ENCODE data around the gene NKPD1. TPM values are rescaled to one million over a fixed set of nuclear protein-coding genes. Genes with fewer than 3 reads are reported as not detected.

The NKPD1 gene
- total and polyA plus RNA-seq, 10 of the 15 experiments (the other 5 are each of a cell fraction or from before 2014, with no cell fraction given): 0.05 to 0.18 (median 0.06) TPM; not detected in 7

DNA sequence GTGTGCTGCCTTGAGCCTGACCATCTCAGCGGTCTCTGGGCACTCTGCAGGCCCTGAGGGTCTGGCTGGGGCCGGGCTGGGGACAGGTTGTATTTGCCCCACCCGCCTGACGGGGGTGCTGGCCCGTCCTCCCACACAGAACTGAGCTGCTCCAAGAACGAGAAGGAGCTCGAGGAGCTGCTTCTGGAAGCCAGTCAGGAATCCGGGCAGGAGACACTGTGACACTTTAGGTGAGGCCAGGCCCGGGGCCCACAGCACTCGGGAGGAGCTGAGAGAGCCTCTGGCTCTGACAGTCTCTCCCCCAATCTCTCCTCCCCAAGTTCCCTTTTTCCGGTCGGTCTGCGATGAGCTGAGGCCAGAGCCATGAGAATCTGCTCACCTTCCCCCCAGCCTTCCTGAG, 14.5 kb downstream of the NKPD1 start:
- H2AFZ ChIP-seq (ENCODE audit: control insufficient read depth, low read depth, low read length): no peak overlapping the region
- no peak overlapping the region for H3K27ac ChIP-seq (ENCODE audit: control insufficient read depth, insufficient read depth)
- peaks cover 0 to 27% of the 10 kb centered on the region in 2 experiments; a peak in 3 of 4 replicates for H3K36me3 ChIP-seq (ENCODE audit: control insufficient read depth in 2 of 2, insufficient read depth in 2 of 2, low read length in 1 of 2)
- H3K4me1 ChIP-seq (ENCODE audit: control insufficient read depth, insufficient read depth, low read length): no peaks in the 10 kb centered on the region
- H3K4me3 ChIP-seq: no peak overlapping the region
- H3K9me3 ChIP-seq (replicated peaks; ENCODE audit: control insufficient read depth, insufficient read depth, low read length): no peaks in the 10 kb centered on the region
- H3K27me3 ChIP-seq (replicated peaks in 1 of 2; ENCODE audit: control insufficient read depth in 2 of 2, insufficient read depth in 2 of 2, low read length in 1 of 2): no peaks in the 10 kb centered on the region
- BruUV-seq (replicated peaks): no TSS peak
- TF ChIP-seq, protein P1, sequence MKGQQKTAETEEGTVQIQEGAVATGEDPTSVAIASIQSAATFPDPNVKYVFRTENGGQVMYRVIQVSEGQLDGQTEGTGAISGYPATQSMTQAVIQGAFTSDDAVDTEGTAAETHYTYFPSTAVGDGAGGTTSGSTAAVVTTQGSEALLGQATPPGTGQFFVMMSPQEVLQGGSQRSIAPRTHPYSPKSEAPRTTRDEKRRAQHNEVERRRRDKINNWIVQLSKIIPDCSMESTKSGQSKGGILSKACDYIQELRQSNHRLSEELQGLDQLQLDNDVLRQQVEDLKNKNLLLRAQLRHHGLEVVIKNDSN (IDR thresholded peaks at IDR 0.05; ENCODE audit: borderline replicate concordance, extremely low read length, insufficient read depth, low read depth, low read length): no peak
- TF ChIP-seq POU2F2 (IDR thresholded peaks at IDR 0.05; ENCODE audit: borderline replicate concordance, low read depth, low read length) (no peak), TCF12 (IDR thresholded peaks at IDR 0.05; ENCODE audit: low read depth, low read length) (no peak), RFX5 (IDR thresholded peaks at IDR 0.05; ENCODE audit: low read depth, low read length) (no peak), FOXK2 (IDR thresholded peaks at IDR 0.05) (no peak), SREBF2 (IDR thresholded peaks at IDR 0.05; ENCODE audit: low read length) (no peak), RBBP5 (conservative IDR thresholded peaks at IDR 0.05) (no peak), NRF1 (conservative IDR thresholded peaks at IDR 0.05; ENCODE audit: low read depth, low read length) (no peak)
- TF ChIP-seq, protein P2, sequence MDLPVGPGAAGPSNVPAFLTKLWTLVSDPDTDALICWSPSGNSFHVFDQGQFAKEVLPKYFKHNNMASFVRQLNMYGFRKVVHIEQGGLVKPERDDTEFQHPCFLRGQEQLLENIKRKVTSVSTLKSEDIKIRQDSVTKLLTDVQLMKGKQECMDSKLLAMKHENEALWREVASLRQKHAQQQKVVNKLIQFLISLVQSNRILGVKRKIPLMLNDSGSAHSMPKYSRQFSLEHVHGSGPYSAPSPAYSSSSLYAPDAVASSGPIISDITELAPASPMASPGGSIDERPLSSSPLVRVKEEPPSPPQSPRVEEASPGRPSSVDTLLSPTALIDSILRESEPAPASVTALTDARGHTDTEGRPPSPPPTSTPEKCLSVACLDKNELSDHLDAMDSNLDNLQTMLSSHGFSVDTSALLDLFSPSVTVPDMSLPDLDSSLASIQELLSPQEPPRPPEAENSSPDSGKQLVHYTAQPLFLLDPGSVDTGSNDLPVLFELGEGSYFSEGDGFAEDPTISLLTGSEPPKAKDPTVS (IDR thresholded peaks at IDR 0.05; ENCODE audit: low read depth, low read length): no peak
- TF ChIP-seq, protein P3, sequence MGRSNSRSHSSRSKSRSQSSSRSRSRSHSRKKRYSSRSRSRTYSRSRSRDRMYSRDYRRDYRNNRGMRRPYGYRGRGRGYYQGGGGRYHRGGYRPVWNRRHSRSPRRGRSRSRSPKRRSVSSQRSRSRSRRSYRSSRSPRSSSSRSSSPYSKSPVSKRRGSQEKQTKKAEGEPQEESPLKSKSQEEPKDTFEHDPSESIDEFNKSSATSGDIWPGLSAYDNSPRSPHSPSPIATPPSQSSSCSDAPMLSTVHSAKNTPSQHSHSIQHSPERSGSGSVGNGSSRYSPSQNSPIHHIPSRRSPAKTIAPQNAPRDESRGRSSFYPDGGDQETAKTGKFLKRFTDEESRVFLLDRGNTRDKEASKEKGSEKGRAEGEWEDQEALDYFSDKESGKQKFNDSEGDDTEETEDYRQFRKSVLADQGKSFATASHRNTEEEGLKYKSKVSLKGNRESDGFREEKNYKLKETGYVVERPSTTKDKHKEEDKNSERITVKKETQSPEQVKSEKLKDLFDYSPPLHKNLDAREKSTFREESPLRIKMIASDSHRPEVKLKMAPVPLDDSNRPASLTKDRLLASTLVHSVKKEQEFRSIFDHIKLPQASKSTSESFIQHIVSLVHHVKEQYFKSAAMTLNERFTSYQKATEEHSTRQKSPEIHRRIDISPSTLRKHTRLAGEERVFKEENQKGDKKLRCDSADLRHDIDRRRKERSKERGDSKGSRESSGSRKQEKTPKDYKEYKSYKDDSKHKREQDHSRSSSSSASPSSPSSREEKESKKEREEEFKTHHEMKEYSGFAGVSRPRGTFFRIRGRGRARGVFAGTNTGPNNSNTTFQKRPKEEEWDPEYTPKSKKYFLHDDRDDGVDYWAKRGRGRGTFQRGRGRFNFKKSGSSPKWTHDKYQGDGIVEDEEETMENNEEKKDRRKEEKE (IDR thresholded peaks at IDR 0.05): no peak
- TF ChIP-seq, protein P4, sequence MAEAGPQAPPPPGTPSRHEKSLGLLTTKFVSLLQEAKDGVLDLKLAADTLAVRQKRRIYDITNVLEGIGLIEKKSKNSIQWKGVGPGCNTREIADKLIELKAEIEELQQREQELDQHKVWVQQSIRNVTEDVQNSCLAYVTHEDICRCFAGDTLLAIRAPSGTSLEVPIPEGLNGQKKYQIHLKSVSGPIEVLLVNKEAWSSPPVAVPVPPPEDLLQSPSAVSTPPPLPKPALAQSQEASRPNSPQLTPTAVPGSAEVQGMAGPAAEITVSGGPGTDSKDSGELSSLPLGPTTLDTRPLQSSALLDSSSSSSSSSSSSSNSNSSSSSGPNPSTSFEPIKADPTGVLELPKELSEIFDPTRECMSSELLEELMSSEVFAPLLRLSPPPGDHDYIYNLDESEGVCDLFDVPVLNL (IDR thresholded peaks at IDR 0.05; ENCODE audit: low read depth, low read length): no peak
- ChIA-PET CTCF (interaction anchor here (0.9 kb wide), 1 partner anchor 18 kb away, joined by 4 read pairs; no protein-coding TSS in a partner anchor), SMC1A (ENCODE audit: uncharacterized antibody, unreplicated experiment) (no interaction called here), RAD21 (ENCODE audit: unreplicated experiment) (no interaction called here), POLR2A (no interaction called here)
- H3K79me2 ChIP-seq (ENCODE audit: control insufficient read depth, insufficient read depth, low read length): no peaks in the 10 kb centered on the region
- in situ Hi-C loops (cut with MboI) (no loop called here), intact Hi-C loops (cut with micrococcal nuclease; ENCODE audit: unreplicated experiment) (no loop called here)
- no peak for ATAC-seq
- no peak overlapping the region for H3K4me2 ChIP-seq (ENCODE audit: control insufficient read depth, insufficient read depth)
- WGBS (ENCODE audit: insufficient coverage, insufficient replicate concordance, low lambda C conversion rate, missing lambda C conversion rate): over 99% methylated on average over 13 of the region's 13 CpGs
- H4K20me1 ChIP-seq (ENCODE audit: control insufficient read depth, insufficient read depth): no peaks in the 10 kb centered on the region
- no peak for DNase-seq (ENCODE audit: low read depth, low spot score)
- FAIRE-seq: no peak
- H3K9ac ChIP-seq (ENCODE audit: control insufficient read depth, insufficient read depth, low read length): no peak overlapping the region
